ENCODE results near the gene IFT74. TPM values are rescaled to one million over a fixed set of nuclear protein-coding genes. Genes with fewer than 3 reads are reported as not detected.

Gene IFT74
- total RNA-seq, 1 experiment from 2014 or later = 17.8 TPM

DNA sequence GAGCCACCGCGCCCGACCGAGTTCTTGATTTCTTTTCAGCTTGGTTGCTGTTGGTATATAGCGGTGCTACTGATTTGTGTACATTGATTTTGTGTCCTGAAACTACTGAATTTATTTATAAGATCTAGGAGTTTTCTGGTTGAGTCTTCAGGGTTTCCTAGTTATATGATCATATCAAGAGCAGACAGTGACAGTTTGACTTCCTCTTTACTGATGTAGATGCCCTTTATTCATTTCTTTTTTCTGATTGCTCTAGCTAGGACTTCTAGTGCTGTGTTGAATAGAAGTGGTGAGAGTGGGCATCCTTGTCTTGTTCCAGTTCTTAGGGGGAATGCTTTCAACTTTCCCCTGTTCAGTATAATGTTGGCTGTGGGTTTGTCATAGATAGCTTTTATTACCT lies 66.7 kb downstream of the IFT74 start:
- Histone ChIP-seq H3F3A (ENCODE audit: insufficient read depth, low read depth) (no peaks in the 10 kb centered on the region), H3K27ac (no peak overlapping the region), H3K4me2 (no peak overlapping the region), H4K20me1 (ENCODE audit: insufficient read depth) (no peaks in the 10 kb centered on the region), H3K4me3 (no peak overlapping the region), H3K27me3 (ENCODE audit: insufficient read depth, low read depth) (no peaks in the 10 kb centered on the region), H3K9me2 (ENCODE audit: insufficient read depth) (no peaks in the 10 kb centered on the region), H3K79me2 (ENCODE audit: low read depth) (no peaks in the 10 kb centered on the region), H3K9me3 (ENCODE audit: insufficient read depth, low read depth) (no peaks in the 10 kb centered on the region), H3K36me3 (ENCODE audit: low read depth) (no peaks in the 10 kb centered on the region; the same call in 1 of the 2 replicates), H2AFZ (no peak overlapping the region), H3K4me1 (replicated peaks; ENCODE audit: insufficient read depth) (no peaks in the 10 kb centered on the region)
- intact Hi-C loops (cut with micrococcal nuclease; ENCODE audit: unreplicated experiment) = no loop called here
- no TSS peak for BruUV-seq (replicated peaks)
- CTCF ChIA-PET = interaction anchor here (0.7 kb wide), 1 partner anchor 124 kb away, joined by 3 read pairs; no protein-coding TSS in a partner anchor
- TF ChIP-seq, protein P1, sequence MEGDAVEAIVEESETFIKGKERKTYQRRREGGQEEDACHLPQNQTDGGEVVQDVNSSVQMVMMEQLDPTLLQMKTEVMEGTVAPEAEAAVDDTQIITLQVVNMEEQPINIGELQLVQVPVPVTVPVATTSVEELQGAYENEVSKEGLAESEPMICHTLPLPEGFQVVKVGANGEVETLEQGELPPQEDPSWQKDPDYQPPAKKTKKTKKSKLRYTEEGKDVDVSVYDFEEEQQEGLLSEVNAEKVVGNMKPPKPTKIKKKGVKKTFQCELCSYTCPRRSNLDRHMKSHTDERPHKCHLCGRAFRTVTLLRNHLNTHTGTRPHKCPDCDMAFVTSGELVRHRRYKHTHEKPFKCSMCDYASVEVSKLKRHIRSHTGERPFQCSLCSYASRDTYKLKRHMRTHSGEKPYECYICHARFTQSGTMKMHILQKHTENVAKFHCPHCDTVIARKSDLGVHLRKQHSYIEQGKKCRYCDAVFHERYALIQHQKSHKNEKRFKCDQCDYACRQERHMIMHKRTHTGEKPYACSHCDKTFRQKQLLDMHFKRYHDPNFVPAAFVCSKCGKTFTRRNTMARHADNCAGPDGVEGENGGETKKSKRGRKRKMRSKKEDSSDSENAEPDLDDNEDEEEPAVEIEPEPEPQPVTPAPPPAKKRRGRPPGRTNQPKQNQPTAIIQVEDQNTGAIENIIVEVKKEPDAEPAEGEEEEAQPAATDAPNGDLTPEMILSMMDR (conservative IDR thresholded peaks at IDR 0.05) = no peak
- TF ChIP-seq EZH2 (IDR thresholded peaks at IDR 0.05; ENCODE audit: low read depth) = no peak
- DNase-seq = no peak
- POLR2A ChIA-PET (ENCODE audit: unreplicated experiment) = no interaction called here

DNA sequence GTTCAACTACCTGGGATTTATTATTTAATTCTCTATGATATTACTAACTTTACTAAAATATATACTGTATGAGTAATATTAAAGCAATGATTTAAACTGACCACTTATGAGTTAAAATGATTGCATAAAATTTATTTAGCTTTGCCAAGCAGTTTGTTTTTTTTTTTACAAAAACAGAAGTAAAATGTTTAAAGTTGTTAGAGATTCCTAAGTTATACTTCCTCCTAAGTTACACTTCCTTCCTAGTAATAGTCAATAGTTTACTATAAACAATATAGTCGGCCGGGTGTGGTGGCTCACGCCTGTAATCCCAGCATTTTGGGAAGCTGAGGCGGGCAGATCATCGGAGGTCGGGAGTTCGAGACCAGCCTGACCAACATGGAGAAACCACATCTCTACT lies 73.0 kb downstream of the IFT74 start:
- H3K27me3 ChIP-seq (ENCODE audit: insufficient read depth, low read depth) = no peaks in the 10 kb centered on the region
- H3K4me2 ChIP-seq = no peak overlapping the region
- no peaks in the 10 kb centered on the region for H4K20me1 ChIP-seq (ENCODE audit: insufficient read depth)
- no peaks in the 10 kb centered on the region for H3K9me2 ChIP-seq (ENCODE audit: insufficient read depth)
- no peaks in the 10 kb centered on the region for H3K4me1 ChIP-seq (replicated peaks; ENCODE audit: insufficient read depth)
- no TSS peak for BruUV-seq (replicated peaks)
- no peak for DNase-seq
- H3K4me3 ChIP-seq = no peak overlapping the region
- CTCF ChIA-PET = no interaction called here
- H3K9me3 ChIP-seq (ENCODE audit: insufficient read depth, low read depth) = no peaks in the 10 kb centered on the region
- H2AFZ ChIP-seq = no peak overlapping the region
- TF ChIP-seq EZH2 (IDR thresholded peaks at IDR 0.05; ENCODE audit: low read depth) = no peak
- TF ChIP-seq, protein P1 (conservative IDR thresholded peaks at IDR 0.05) = no peak
- POLR2A ChIA-PET (ENCODE audit: unreplicated experiment) = no interaction called here
- no peak overlapping the region for H3K27ac ChIP-seq
- intact Hi-C loops (cut with micrococcal nuclease; ENCODE audit: unreplicated experiment) = no loop called here
- no peaks in the 10 kb centered on the region for H3K79me2 ChIP-seq (ENCODE audit: low read depth)
- no peaks in the 10 kb centered on the region; the same call in 1 of the 2 replicates for H3K36me3 ChIP-seq (ENCODE audit: low read depth)
- H3F3A ChIP-seq (ENCODE audit: insufficient read depth, low read depth) = 0 out of 2 replicates have a peak, but pooled peaks cover 5% of the 10 kb centered on the region

DNA sequence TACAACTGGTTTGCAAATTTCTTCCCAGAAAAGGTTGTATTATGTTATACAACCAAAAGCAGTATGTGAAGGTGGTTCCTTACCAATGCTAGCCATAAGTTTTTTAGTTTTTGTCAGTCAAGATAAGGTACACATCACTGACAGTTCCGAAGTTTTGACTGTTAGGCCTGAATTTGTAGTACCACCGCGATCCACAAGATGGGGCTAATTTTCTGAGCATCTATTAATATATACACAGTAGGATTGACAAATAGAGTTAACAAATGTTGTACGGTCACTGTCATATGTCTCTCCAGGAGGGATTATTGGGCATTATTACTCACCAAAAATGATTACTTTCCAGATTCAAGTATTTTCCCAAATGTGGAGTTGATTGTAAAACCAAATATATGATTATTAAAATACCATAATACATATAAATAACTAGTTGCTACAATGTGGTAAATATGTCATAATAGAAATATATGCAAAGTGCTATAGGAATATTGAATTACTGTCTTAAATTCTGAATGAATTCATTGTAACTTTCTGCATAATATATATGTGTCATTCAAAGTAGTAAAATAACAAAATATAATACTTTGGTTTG lies 77.7 kb downstream of the IFT74 start:
- Histone ChIP-seq H3K9me2 (ENCODE audit: insufficient read depth) (no peaks in the 10 kb centered on the region), H3K4me1 (replicated peaks; ENCODE audit: insufficient read depth) (no peaks in the 10 kb centered on the region), H3K4me3 (no peak overlapping the region), H3K9me3 (ENCODE audit: insufficient read depth, low read depth) (no peaks in the 10 kb centered on the region), H3K79me2 (ENCODE audit: low read depth) (no peaks in the 10 kb centered on the region), H2AFZ (no peak overlapping the region), H3K4me2 (no peak overlapping the region), H3K27me3 (ENCODE audit: insufficient read depth, low read depth) (no peaks in the 10 kb centered on the region), H4K20me1 (ENCODE audit: insufficient read depth) (no peaks in the 10 kb centered on the region), H3K36me3 (ENCODE audit: low read depth) (no peaks in the 10 kb centered on the region), H3K27ac (no peak overlapping the region), H3F3A (ENCODE audit: insufficient read depth, low read depth) (0 out of 2 replicates have a peak, but pooled peaks cover 5% of the 10 kb centered on the region)
- POLR2A ChIA-PET (ENCODE audit: unreplicated experiment) = no interaction called here
- BruUV-seq (replicated peaks) = no TSS peak
- TF ChIP-seq, protein P1 (conservative IDR thresholded peaks at IDR 0.05) = peak; percentile 81
- no peak for TF ChIP-seq EZH2 (IDR thresholded peaks at IDR 0.05; ENCODE audit: low read depth)
- DNase-seq = peak in 1 of 2 experiments; percentile 39
- CTCF ChIA-PET = no interaction called here
- intact Hi-C loops (cut with micrococcal nuclease; ENCODE audit: unreplicated experiment) = loop anchor here (1.0 to 10.0 kb wide), 3 partner anchors 151 to 513 kb away; no protein-coding TSS in a partner anchor

Measured in PC-9 (cell line).